Heart left ventricle (tissue), 13 donors: Measurements from ENCODE around the gene RNF217.

Experiments
- CTCF ChIP-seq, 12 donors: fragments of 200-600 bp; sonication (generic) in 4 of 12; IDR thresholded peaks; one replicate each; pipeline versions ENCODE4 v1.5.0 to v1.8.0; 2018 to 2022; ENCODE audit warnings: antibody characterized with exemption in 12 of 12, mild to moderate bottlenecking in 5 of 12
- POLR2A ChIP-seq, 2 donors: fragments of 450-650 bp; IDR thresholded peaks; one replicate each; pipeline ENCODE4 v1.6.1; 2017; ENCODE audit warnings: antibody characterized with exemption in 2 of 2, mild to moderate bottlenecking in 2 of 2, moderate library complexity in 2 of 2
- donor health status: ischemic (EF 13 %, LVEDD 7.1; RV severe dilation, severe dysfunction).
- donor health status: DM: no; HTN: yes; CAD: no.
- donor health status: DM: no; HTN: no; CAD: no.
- donor health status: ischemic (EF 25% LVEDD 6.9; RV normal size, moderate dysfunction).
- donor health status: ischemic (EF 25% LVEDD 5.7; RV mildly dilated, moderate dysfunction).
- donor health status: ischemic (EF 35%, LVEDD 5.7; RV mildly dilated, moderate dysfunction).
- donor health status: nonischemic (EF 11% LVEDD 7.7; RV severe dilation, severe dysfunction).
- donor health status: DM: yes; HTN: yes; CAD: no.
- donor health status: PGD.
- donor health status: ischemic (EF 29% LVEDD 5.4; RV normal size, mild dysfunction).
- donor health status: nonischemic (EF 23%, LVEDD 6.1; RV moderate dilation, normal function).

- TF ChIP-seq CTCF (IDR thresholded peaks at IDR 0.05) (no peak), POLR2A (IDR thresholded peaks at IDR 0.05) (no peak)
Observed at GRCh38 chr6:125048274-125048673, 86.0 kb downstream of the RNF217 start.
